Dermis microvascular lymphatic vessel endothelial cell (primary cell): ENCODE data around the gene CCDC187. TPM values are rescaled to one million over a fixed set of nuclear protein-coding genes. Genes with fewer than 3 reads are reported as not detected.
"Not testable (repeated sequence)": the region's sequence is repeated elsewhere in the genome, so short reads cannot be mapped to it uniquely, and the experiment has no call there.

Experiments
- DNase-seq, 2 donors: peaks; one replicate each; pipeline versions ENCODE4 v3.0.0 to v3.0.0-alpha.2; 2010; ENCODE audit warnings: low read depth in 2 of 2
- total RNA-seq: library from RNA; depleted of rRNA; stranded (reverse); fragments of >200 nt; gene quantifications from 2 replicates; pipeline ENCODE4 v1.2.1, GENCODE V29; 2014

Gene CCDC187
- total RNA-seq: under 0.01 TPM in 1 of 2 replicates, not detected in the other

- DNase-seq: no peak
These were observed at the start of gene CCDC187 for GRCh38 chr9:136303825-136304416. Gene CCDC187, minus strand, starts transcription at chr9:136304094. Its CDS starts 264 bp downstream, at chr9:136303830.

- DNase-seq: no peak
These were observed 49.2 kb upstream of the CCDC187 start for GRCh38 chr9:136353088-136353487.

GRCh38 chr9:136352682-136353081 lies 48.8 kb upstream of the CCDC187 start:
- no peak for DNase-seq

- not testable (repeated sequence) for DNase-seq
These were observed 48.0 kb upstream of the CCDC187 start for GRCh38 chr9:136351868-136352267.

GRCh38 chr9:136351252-136351800 lies 47.4 kb upstream of the CCDC187 start:
- no peak for DNase-seq

- no peak for DNase-seq
These were observed 45.7 kb upstream of the CCDC187 start for GRCh38 chr9:136349546-136349945.

GRCh38 chr9:136348691-136349090 lies 44.8 kb upstream of the CCDC187 start:
- DNase-seq: no peak

GRCh38 chr9:136347472-136348256 lies 43.8 kb upstream of the CCDC187 start:
- DNase-seq: peak; percentile 14 to 45

GRCh38 chr9:136346927-136347465 lies 43.1 kb upstream of the CCDC187 start:
- no peak for DNase-seq

GRCh38 chr9:136346157-136346481 lies 42.2 kb upstream of the CCDC187 start:
- DNase-seq: no peak

GRCh38 chr9:136345281-136346156 lies 41.6 kb upstream of the CCDC187 start:
- DNase-seq: peak; percentile 27 to 51

- DNase-seq: no peak
These were observed 40.8 kb upstream of the CCDC187 start for GRCh38 chr9:136344544-136345280.

- no peak for DNase-seq
These were observed 40.0 kb upstream of the CCDC187 start for GRCh38 chr9:136343884-136344269.

GRCh38 chr9:136343121-136343883 lies 39.4 kb upstream of the CCDC187 start:
- no peak for DNase-seq

- DNase-seq: peak in 1 of 2 donors; percentile 73
These were observed 38.6 kb upstream of the CCDC187 start for GRCh38 chr9:136342181-136343120.

- DNase-seq: no peak
These were observed 37.9 kb upstream of the CCDC187 start for GRCh38 chr9:136341769-136342168.

- no peak for DNase-seq
These were observed 37.3 kb upstream of the CCDC187 start for GRCh38 chr9:136341042-136341655.

GRCh38 chr9:136340356-136341041 lies 36.6 kb upstream of the CCDC187 start:
- no peak for DNase-seq
